ENCODE measurements around the gene ATP11B.
A peak's percentile ranks its signal among the peaks of the same experiment; 100 is the strongest.

The ATP11B gene

GRCh38 chr3:182783106-182783505 is 10.2 kb upstream of the ATP11B start:
- no peak for DNase-seq (ENCODE audit: low read depth)
- TF ChIP-seq CTCF (IDR thresholded peaks at IDR 0.05; ENCODE audit: low read depth, low read length) (no peak), MYC (IDR thresholded peaks at IDR 0.05; ENCODE audit: low read depth, low read length) (no peak), POLR2A (IDR thresholded peaks at IDR 0.05; ENCODE audit: extremely low read depth, insufficient read length) (no peak), MAX (IDR thresholded peaks at IDR 0.05; ENCODE audit: low read depth, low read length) (no peak)
- H3K4me3 ChIP-seq (ENCODE audit: low read depth, low read length), result no peak overlapping the region

- DNase-seq (ENCODE audit: low read depth), result no peak
- H3K4me3 ChIP-seq (ENCODE audit: low read depth, low read length), result no peak overlapping the region
- TF ChIP-seq MYC (IDR thresholded peaks at IDR 0.05; ENCODE audit: low read depth, low read length) (no peak), CTCF (IDR thresholded peaks at IDR 0.05; ENCODE audit: low read depth, low read length) (no peak)
Observed at GRCh38 chr3:182784542-182784941, 8.8 kb upstream of the ATP11B start.

GRCh38 chr3:182785142-182785541 is 8.2 kb upstream of the ATP11B start:
- DNase-seq (ENCODE audit: low read depth), result no peak
- no peak overlapping the region for H3K4me3 ChIP-seq (ENCODE audit: low read depth, low read length)
- no peak for TF ChIP-seq POLR2A (IDR thresholded peaks at IDR 0.05; ENCODE audit: extremely low read depth, insufficient read length)
- TF ChIP-seq MYC (IDR thresholded peaks at IDR 0.05; ENCODE audit: low read depth, low read length), result no peak
- no peak for TF ChIP-seq MAX (IDR thresholded peaks at IDR 0.05; ENCODE audit: low read depth, low read length)
- no peak for TF ChIP-seq CTCF (IDR thresholded peaks at IDR 0.05; ENCODE audit: low read depth, low read length)

GRCh38 chr3:182785756-182786155 is 7.5 kb upstream of the ATP11B start:
- TF ChIP-seq MAX (IDR thresholded peaks at IDR 0.05; ENCODE audit: low read depth, low read length) (no peak), POLR2A (IDR thresholded peaks at IDR 0.05; ENCODE audit: extremely low read depth, insufficient read length) (no peak), CTCF (IDR thresholded peaks at IDR 0.05; ENCODE audit: low read depth, low read length) (no peak), MYC (IDR thresholded peaks at IDR 0.05; ENCODE audit: low read depth, low read length) (no peak)
- no peak for DNase-seq (ENCODE audit: low read depth)
- no peak overlapping the region for H3K4me3 ChIP-seq (ENCODE audit: low read depth, low read length)

- TF ChIP-seq MAX (IDR thresholded peaks at IDR 0.05; ENCODE audit: low read depth, low read length) (no peak), CTCF (IDR thresholded peaks at IDR 0.05; ENCODE audit: low read depth, low read length) (no peak), POLR2A (IDR thresholded peaks at IDR 0.05; ENCODE audit: extremely low read depth, insufficient read length) (no peak)
- peak; percentile 63 for DNase-seq (ENCODE audit: low read depth)
- H3K4me3 ChIP-seq (ENCODE audit: low read depth, low read length), result no peak overlapping the region
Observed at GRCh38 chr3:182786564-182787196, 6.6 kb upstream of the ATP11B start.
